ENCODE measurements around the gene PHF21B.

DNA sequence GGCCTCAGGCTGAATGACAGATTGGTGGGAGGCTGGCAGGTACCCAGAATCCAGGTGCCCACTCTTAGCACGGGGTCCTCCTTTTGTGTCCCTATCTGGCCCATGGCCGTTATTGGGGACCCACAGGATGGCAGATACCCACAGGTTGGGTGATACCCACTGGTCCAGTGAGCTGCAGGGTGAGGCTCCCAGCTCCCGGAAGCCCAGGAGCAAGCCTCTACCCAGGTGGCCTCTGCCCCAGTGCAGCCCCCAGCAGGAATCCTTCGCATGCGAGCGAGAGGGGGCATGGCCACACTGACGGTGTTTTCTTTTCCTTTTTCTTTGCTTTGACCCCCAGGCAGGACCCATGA lies 116.1 kb downstream of the PHF21B start:
- TF ChIP-seq FOXK2 (IDR thresholded peaks at IDR 0.05), result no peak
- no peak for TF ChIP-seq SP1 (IDR thresholded peaks at IDR 0.05)
- no peak for TF ChIP-seq ELF4 (IDR thresholded peaks at IDR 0.05)
- no peak for TF ChIP-seq ZNF384 (IDR thresholded peaks at IDR 0.05)
- no peak for TF ChIP-seq FOXM1 (IDR thresholded peaks at IDR 0.05; ENCODE audit: borderline replicate concordance)
- TF ChIP-seq FOXA1 (IDR thresholded peaks at IDR 0.05), result no peak
- TF ChIP-seq ARNT (IDR thresholded peaks at IDR 0.05), result no peak
- TF ChIP-seq TARDBP (IDR thresholded peaks at IDR 0.05), result no peak
- TF ChIP-seq SUZ12 (IDR thresholded peaks at IDR 0.05), result no peak
- TF ChIP-seq BHLHE40 (IDR thresholded peaks at IDR 0.05; ENCODE audit: borderline replicate concordance), result no peak
- no peak for TF ChIP-seq CTBP1 (IDR thresholded peaks at IDR 0.05; ENCODE audit: borderline replicate concordance)
- TF ChIP-seq L3MBTL2 (conservative IDR thresholded peaks at IDR 0.05), result no peak

All from HEK293T (cell line).